Measurements from ENCODE around the gene NRBF2. TPM values are rescaled to one million over a fixed set of nuclear protein-coding genes. Genes with fewer than 3 reads are reported as not detected.

NRBF2 gene
- total and polyA plus RNA-seq, 9 donors, result 4.8 to 21.4 (median 12.9) TPM

- 21 to 35% (median 27%) methylated on average over 6 of the region's 6 CpGs for WGBS, 3 donors
- no peak for DNase-seq
- no peaks in the 10 kb centered on the region for H3K36me3 ChIP-seq
- no peak overlapping the region for H3K4me3 ChIP-seq
- no peaks in the 10 kb centered on the region for H3K27me3 ChIP-seq
- H3K27ac ChIP-seq, result no peak overlapping the region
- intact Hi-C loops (cut with DNase I), result loop anchor here in 1 of 4 donors (10.0 kb wide), 1 partner anchor 266 kb away; no protein-coding TSS in a partner anchor
- no peaks in the 10 kb centered on the region for H3K9me3 ChIP-seq
- no peak for TF ChIP-seq CTCF (IDR thresholded peaks at IDR 0.05)
- no peak for TF ChIP-seq POLR2A (IDR thresholded peaks at IDR 0.05)
- no peak for TF ChIP-seq EP300 (IDR thresholded peaks at IDR 0.05)
- H3K4me1 ChIP-seq (ENCODE audit: insufficient read depth), result peaks cover 7% of the 10 kb centered on the region
Measured at GRCh38 chr10:63200431-63200830, 67.3 kb downstream of the NRBF2 start.

- no peak for TF ChIP-seq POLR2A (IDR thresholded peaks at IDR 0.05)
- no peak for TF ChIP-seq EP300 (IDR thresholded peaks at IDR 0.05)
- no peak for TF ChIP-seq CTCF (IDR thresholded peaks at IDR 0.05)
- Histone ChIP-seq H3K36me3 (no peaks in the 10 kb centered on the region), H3K4me3 (no peak overlapping the region), H3K27ac (no peak overlapping the region), H3K4me1 (ENCODE audit: insufficient read depth) (peaks cover 9% of the 10 kb centered on the region), H3K27me3 (no peaks in the 10 kb centered on the region), H3K9me3 (no peaks in the 10 kb centered on the region)
- no peak for DNase-seq
- WGBS, 3 donors, result 0 to 2% (median 0%) methylated on average over 1 of the region's 1 CpG
- intact Hi-C loops (cut with DNase I), result loop anchor here in 1 of 4 donors (10.0 kb wide), 1 partner anchor 266 kb away; no protein-coding TSS in a partner anchor
Measured at GRCh38 chr10:63201118-63201517, 68.0 kb downstream of the NRBF2 start.

Small RNAs within 50 kb of the gene (small RNA-seq; reads per million reads assigned to genes)
- not detected for gene RNU6-543P

Measured in ovary (tissue), 9 donors.